ENCODE data around the gene COL23A1. TPM values are rescaled to one million over a fixed set of nuclear protein-coding genes. Genes with fewer than 3 reads are reported as not detected.

COL23A1 gene
- total and polyA plus RNA-seq, 2 of the 8 experiments (the other 6 are each of a cell fraction or from before 2014, with no cell fraction given) = 3.1 to 4.7 TPM

DNA sequence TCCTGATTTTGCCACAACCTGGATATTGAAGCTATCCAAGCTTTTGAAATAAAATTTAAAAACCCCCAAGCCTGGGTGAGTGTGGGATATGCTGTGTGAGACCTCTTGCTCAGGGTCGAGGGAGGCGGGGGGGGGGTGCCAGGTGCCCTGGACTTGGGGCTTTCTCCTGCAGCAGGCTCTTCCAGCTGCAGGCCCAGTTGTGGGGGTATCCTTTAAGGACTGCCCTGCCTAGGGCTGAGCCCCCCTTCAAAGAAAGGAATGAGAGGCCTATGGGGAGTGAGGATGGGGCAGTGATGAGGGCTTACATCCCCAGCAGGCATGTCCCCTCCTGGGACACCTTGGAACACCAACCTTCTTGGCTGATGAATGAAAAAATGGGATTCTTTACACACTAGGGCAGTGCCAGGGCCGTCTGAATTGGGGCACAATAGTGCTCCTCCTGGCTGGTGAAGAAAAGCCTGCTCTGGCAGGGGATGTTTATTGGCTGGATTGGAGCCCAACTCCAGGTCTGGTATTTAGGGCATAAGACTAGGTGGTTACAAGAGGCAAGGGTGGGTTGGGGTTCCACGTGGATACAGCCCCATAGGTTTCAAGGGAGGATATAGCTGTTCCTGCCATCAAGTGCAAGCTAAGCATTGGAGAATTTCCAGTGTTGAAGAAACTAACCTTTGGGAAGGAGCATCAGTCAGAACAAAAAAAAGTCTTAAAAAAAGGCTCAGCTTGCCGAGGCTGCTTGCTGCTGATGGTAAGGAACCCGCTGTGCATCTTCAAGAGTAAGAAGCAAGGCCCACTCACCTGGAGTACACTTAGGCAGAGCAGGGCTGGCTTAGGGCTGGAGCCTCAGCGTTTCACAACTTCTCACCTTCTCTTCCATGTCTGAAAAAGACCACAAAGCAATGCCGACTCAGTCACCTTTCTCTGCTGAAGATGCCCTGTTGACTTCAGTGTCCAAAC, 378.8 kb downstream of the COL23A1 start:
- TF ChIP-seq POLR2A (IDR thresholded peaks at IDR 0.05; ENCODE audit: control extremely low read depth in 1 of 2, low read depth in 2 of 2, low read length in 2 of 2) (peak; percentile 80 to 81; a peak in 2 of 3 replicates), RBBP5 (IDR thresholded peaks at IDR 0.05; ENCODE audit: borderline replicate concordance, low read depth, low read length) (no peak), SP4 (IDR thresholded peaks at IDR 0.05; ENCODE audit: low read length) (peak; percentile 51; the same call in 1 of the 2 replicates), SIRT6 (IDR thresholded peaks at IDR 0.05; ENCODE audit: low read length) (peak; percentile 67), TAF7 (optimal IDR thresholded peaks at IDR 0.05; ENCODE audit: borderline replicate concordance, low read depth, low read length) (no peak), POLR2AphosphoS5 (IDR thresholded peaks at IDR 0.05; ENCODE audit: low read depth, low read length) (peak; percentile 85), YY1 (IDR thresholded peaks at IDR 0.05; ENCODE audit: low read depth, low read length) (no peak)
- no peak overlapping the region for H4K91ac ChIP-seq (replicated peaks; ENCODE audit: insufficient read length, low read length)
- no peaks in the 10 kb centered on the region; the same call in 1 of the 2 replicates for H3K23me2 ChIP-seq (ENCODE audit: low read depth, low read length)
- no peak overlapping the region for H2BK12ac ChIP-seq (ENCODE audit: low read depth, low read length)
- peaks cover 20% of the 10 kb centered on the region for H3K79me1 ChIP-seq (ENCODE audit: low read depth, low read length)
- H2AFZ ChIP-seq (ENCODE audit: low read length) = no peak overlapping the region
- H2BK15ac ChIP-seq (ENCODE audit: low read length) = no peak overlapping the region
- CTCF ChIA-PET (ENCODE audit: partially characterized antibody) = interaction anchor here (0.6 to 1.3 kb wide), 6 partner anchors 11 to 673 kb away, joined by 3 to 4 read pairs (median 4); no protein-coding TSS in a partner anchor
- no peak overlapping the region for H4K5ac ChIP-seq (ENCODE audit: insufficient read length, low read depth, low read length)
- H3K14ac ChIP-seq (ENCODE audit: insufficient read length) = no peak overlapping the region
- peaks cover 49 to 55% of the 10 kb centered on the region in 2 experiments for H4K20me1 ChIP-seq (replicated peaks in 1 of 2; ENCODE audit: control insufficient read depth in 1 of 2, insufficient read depth in 2 of 2, low read length in 2 of 2)
- no peak overlapping the region for H2BK5ac ChIP-seq (ENCODE audit: low read depth, low read length)
- no peak overlapping the region for H2BK20ac ChIP-seq (ENCODE audit: low read length)
- no peak for FAIRE-seq
- no peak overlapping the region for H3K4me2 ChIP-seq (ENCODE audit: insufficient read depth in 1 of 2, low read depth in 2 of 2, low read length in 2 of 2)
- no peak overlapping the region for H3K4me3 ChIP-seq (ENCODE audit: extremely low read depth in 1 of 4, insufficient read depth in 2 of 4, low read depth in 3 of 4, low read length in 4 of 4)
- no peak overlapping the region for H3K18ac ChIP-seq (ENCODE audit: extremely low read depth, low read length)
- H3K23ac ChIP-seq (ENCODE audit: insufficient read length) = no peak overlapping the region
- no peak overlapping the region; the same call in 1 of the 2 replicates for H4K8ac ChIP-seq (ENCODE audit: extremely low read depth, insufficient read depth, low read length)
- no peaks in the 10 kb centered on the region for H3K9me3 ChIP-seq (ENCODE audit: insufficient read depth in 2 of 2, low read depth in 1 of 2, low read length in 1 of 2)
- H3K56ac ChIP-seq (replicated peaks; ENCODE audit: insufficient read length, low read depth, low read length) = no peak overlapping the region
- POLR2A ChIA-PET (ENCODE audit: partially characterized antibody) = interaction anchor here (0.8 to 31.3 kb wide), 8 partner anchors 7 to 155 kb away, joined by 3 to 985 read pairs (median 5); partner anchors contain the start of genes GMCL2, HNRNPAB, NHP2 and PHYKPL
- H3K36me3 ChIP-seq (ENCODE audit: control insufficient read depth in 2 of 4, insufficient read depth in 4 of 4, low read length in 3 of 4) = peaks cover 52 to 99% (median 71%) of the 10 kb centered on the region in 4 experiments
- H3K27ac ChIP-seq (ENCODE audit: low read depth, low read length) = no peak overlapping the region
- no peaks in the 10 kb centered on the region for H3K27me3 ChIP-seq (replicated peaks in 1 of 4; ENCODE audit: control insufficient read depth in 3 of 4, extremely low read depth in 1 of 4, insufficient read depth in 3 of 4, low read length in 3 of 4)
- no peak overlapping the region for H3K9ac ChIP-seq (replicated peaks in 1 of 4; ENCODE audit: extremely low read depth in 1 of 4, low read depth in 3 of 4, low read length in 3 of 4)
- no peak overlapping the region for H3K4ac ChIP-seq (replicated peaks; ENCODE audit: insufficient read length, low read depth, low read length)
- 87% methylated on average over 8 of the region's 8 CpGs; no CpG with 5 or more reads in 1 of the 2 experiments for WGBS, 2 experiments (ENCODE audit: extremely low coverage in 1 of 2, insufficient coverage in 1 of 2, insufficient read length in 1 of 2, insufficient replicate concordance in 2 of 2, low coverage in 1 of 2, low lambda C conversion rate in 2 of 2, missing lambda C conversion rate in 1 of 2)
- no peak for DNase-seq (ENCODE audit: low read depth in 1 of 2, low spot score in 2 of 2)
- H2AK5ac ChIP-seq (ENCODE audit: low read depth, low read length) = no peak overlapping the region
- H3K79me2 ChIP-seq (ENCODE audit: control insufficient read depth in 1 of 2, insufficient read depth in 2 of 2, low read length in 2 of 2) = peaks cover 7 to 28% of the 10 kb centered on the region in 2 experiments
- H2BK120ac ChIP-seq (replicated peaks; ENCODE audit: low read depth, low read length) = no peak overlapping the region
- H3K4me1 ChIP-seq (replicated peaks in 1 of 4; ENCODE audit: control insufficient read depth in 3 of 4, insufficient read depth in 4 of 4, low read length in 3 of 4) = peaks cover 0 to 4% (median 2%) of the 10 kb centered on the region in 4 experiments; a peak in 4 of 7 replicates

Measured in H1 (cell line).